ENCODE results near the gene CPEB2.

- no peak for TF ChIP-seq EZH2 (IDR thresholded peaks at IDR 0.05; ENCODE audit: insufficient read depth, poor library complexity, severe bottlenecking)
- no peak for TF ChIP-seq EZH2phosphoT487 (IDR thresholded peaks at IDR 0.05; ENCODE audit: insufficient read depth, low read depth)
Observed at GRCh38 chr4:15100380-15100779, 98.1 kb downstream of the CPEB2 start.
